GM12878 (cell line): ENCODE data around the gene MFNG. TPM values are rescaled to one million over a fixed set of nuclear protein-coding genes. Genes with fewer than 3 reads are reported as not detected.

Source experiments
- ATAC-seq: fragments of 200-7000 bp; cut with Tn5 transposase; 3 replicates; pipeline ENCODE4 v1.9.1; 2020; ENCODE audit warnings: mild to moderate bottlenecking, moderate library complexity
- BruUV-seq: library from RNA; stranded (reverse); fragments of 400-500 nt; replicated peaks from 2 replicates; lab custom pipeline; 2021; lab: Mats Ljungman, UMichigan
- CTCF ChIA-PET: fragments of 300-600 bp; sonication (Branson Sonifier 250); formaldehyde crosslinking; extraction: SDS; loops from one replicate; lab custom pipeline; 2021; ENCODE audit warnings: inconsistent platforms; lab: Yijun Ruan, JAX
- POLR2A ChIA-PET: fragments of 350-600 bp; formaldehyde crosslinking; extraction: SDS; loops from one replicate; lab custom pipeline; 2021; ENCODE audit warnings: inconsistent platforms; lab: Charles Lee
- RAD21 ChIA-PET: fragments of 300-600 bp; sonication (Branson Sonifier 250); formaldehyde crosslinking; loops from one replicate; lab custom pipeline; 2023; ENCODE audit warnings: antibody characterized with exemption; ENCODE audit not compliant: unreplicated experiment; lab: Charles Lee
- SMC1A ChIA-PET: fragments of 300-600 bp; sonication (Branson Sonifier 250); formaldehyde crosslinking; loops from one replicate; lab custom pipeline; 2023; ENCODE audit not compliant: unreplicated experiment, uncharacterized antibody; lab: Charles Lee
- DNase-seq: peaks from one replicate; pipeline ENCODE4 v3.0.0-alpha.2; 2011; ENCODE audit warnings: low read depth, low spot score
- FAIRE-seq: peaks from 3 replicates; lab custom pipeline; 2011; peaks lifted over from hg19 to GRCh38; lab: Jason Lieb, UNC
- H2AFZ ChIP-seq: 2 replicates; pipeline ENCODE4 v1.6.0; 2011; ENCODE audit warnings: low read depth, low read length, control low read depth; ENCODE audit not compliant: control insufficient read depth
- H3K27ac ChIP-seq: 2 replicates; pipeline ENCODE4 v1.5.1; 2011; ENCODE audit warnings: control low read depth; ENCODE audit not compliant: control insufficient read depth, insufficient read depth
- H3K27me3 ChIP-seq, 2 experiments: replicated peaks in 1 of 2; 2 replicates each; pipeline versions ENCODE4 v1.6.0 to v1.6.1; 2011; ENCODE audit warnings: low read length in 1 of 2; ENCODE audit not compliant: control insufficient read depth in 2 of 2, insufficient read depth in 2 of 2
- H3K36me3 ChIP-seq, 2 experiments: 2 replicates each; pipeline ENCODE4 v1.5.1; 2011; ENCODE audit warnings: low read length in 1 of 2; ENCODE audit not compliant: control insufficient read depth in 2 of 2, insufficient read depth in 2 of 2
- H3K4me1 ChIP-seq: 2 replicates; pipeline ENCODE4 v1.6.1; 2011; ENCODE audit warnings: mild to moderate bottlenecking, low read length, moderate library complexity, mixed read lengths; ENCODE audit not compliant: control insufficient read depth, insufficient read depth
- H3K4me2 ChIP-seq: 2 replicates; pipeline ENCODE4 v1.6.0; 2011; ENCODE audit warnings: control low read depth; ENCODE audit not compliant: control insufficient read depth, insufficient read depth
- H3K4me3 ChIP-seq: fragments of 200-600 bp; sonication (generic); 2 replicates; pipeline ENCODE4 v1.5.1; 2016
- H3K79me2 ChIP-seq: 2 replicates; pipeline ENCODE4 v1.6.0; 2011; ENCODE audit warnings: low read length; ENCODE audit not compliant: control insufficient read depth, insufficient read depth
- H3K9ac ChIP-seq: 2 replicates; pipeline ENCODE4 v1.8.0; 2011; ENCODE audit warnings: low read length, control low read depth, mixed read lengths; ENCODE audit not compliant: control insufficient read depth, insufficient read depth
- H3K9me3 ChIP-seq: replicated peaks from 3 replicates; pipeline ENCODE4 v1.5.1; 2011; ENCODE audit warnings: mild to moderate bottlenecking, low read length; ENCODE audit not compliant: control insufficient read depth, insufficient read depth
- H4K20me1 ChIP-seq: 2 replicates; pipeline ENCODE4 v1.6.0; 2011; ENCODE audit not compliant: control insufficient read depth, insufficient read depth
- CBX3 ChIP-seq: fragments of 200-600 bp; sonication (generic); IDR thresholded peaks from 2 replicates; pipeline ENCODE4 v1.6.1; 2016; ENCODE audit warnings: low read depth, borderline replicate concordance
- NFXL1 ChIP-seq: fragments of 450-650 bp; IDR thresholded peaks from 2 replicates; pipeline ENCODE4 v1.6.1; 2017; ENCODE audit warnings: antibody characterized with exemption, mild to moderate bottlenecking, borderline replicate concordance
- RCOR1 ChIP-seq: conservative IDR thresholded peaks from 2 replicates; pipeline ENCODE4 v1.6.1; 2012; ENCODE audit warnings: low read depth, low read length, improper control_type of control experiment
- SIN3A ChIP-seq: IDR thresholded peaks from 2 replicates; pipeline ENCODE4 v1.6.1; 2012; ENCODE audit warnings: low read depth, low read length, improper control_type of control experiment
- SMAD1 ChIP-seq: fragments of 450-650 bp; IDR thresholded peaks from 2 replicates; pipeline ENCODE4 v1.6.1; 2018; ENCODE audit warnings: mild to moderate bottlenecking, low read depth; ENCODE audit not compliant: partially characterized antibody
- SREBF2 ChIP-seq: IDR thresholded peaks from 2 replicates; pipeline ENCODE4 v1.6.1; 2012; ENCODE audit warnings: mild to moderate bottlenecking, low read length
- WGBS: methylation state at CpG from one replicate; pipeline ENCODE4 v1.1.6; 2016; ENCODE audit warnings: low lambda C conversion rate; ENCODE audit not compliant: insufficient replicate concordance, insufficient coverage; ENCODE audit errors: missing lambda C conversion rate; 5-methylcytosine and 5-hydroxymethylcytosine counted together
- in situ Hi-C: fragments of 300-500 bp; cut with MboI; formaldehyde crosslinking; loops from 9 replicates; pipeline ENCODE4 v1.14.3; 2018; ENCODE audit warnings: mixed read lengths
- intact Hi-C: fragments of 100-400 bp; cut with micrococcal nuclease; formaldehyde crosslinking; loops from one replicate; pipeline ENCODE4 v1.14.2; 2022; ENCODE audit not compliant: unreplicated experiment
- polyA plus RNA-seq, 11 experiments: library from polyadenylated mRNA; depleted of rRNA in 4 of 11; unstranded in 6 of 11; stranded (reverse) in 5 of 11; fragments of >200 nt; fragmentation: Nextera tagmentation in 4 of 11; fragmentation: Illumina TruSeq in 1 of 11; extraction: Ambion mirVana in 4 of 11; extraction: Trizol in 1 of 11; gene quantifications; 1 replicate in 1 of 11; 2 replicates in 10 of 11; pipeline versions ENCODE4 v1.2.1 to v1.2.3, GENCODE V29; 2011 to 2016; ENCODE audit warnings: inconsistent platforms in 2 of 11, missing spikeins in 2 of 11, low read depth in 1 of 11
- total RNA-seq, 4 experiments: library from RNA; depleted of rRNA in 3 of 4; stranded (reverse); fragments of >200 nt in 3 of 4; fragmentation: Illumina TruSeq in 1 of 4; extraction: Trizol in 1 of 4; gene quantifications; 2 replicates each; pipeline versions ENCODE4 v1.2.1 to v1.2.3, GENCODE V29; 2013 to 2021
- TF ChIP-seq, protein P1 (sequence below), 3 experiments: IDR thresholded peaks in 2 of 3; conservative IDR thresholded peaks in 1 of 3; 2 replicates each; pipeline ENCODE4 v1.5.1; 2011; ENCODE audit warnings: low read depth in 3 of 3, low read length in 3 of 3, mild to moderate bottlenecking in 3 of 3, control low read depth in 2 of 3, moderate library complexity in 2 of 3, inconsistent platforms in 1 of 3, mixed read lengths in 1 of 3; ENCODE audit not compliant: control insufficient read depth in 2 of 3, insufficient read depth in 1 of 3; ENCODE audit errors: extremely low read depth in 1 of 3
- TF ChIP-seq, protein P2 (sequence below): fragments of 150-350 bp; IDR thresholded peaks from 2 replicates; pipeline ENCODE4 v1.6.1; 2016; ENCODE audit warnings: low read depth, low read length

The MFNG gene
- total and polyA plus RNA-seq, 10 of the 15 experiments (the other 5 are each of a cell fraction or from before 2014, with no cell fraction given): 11.5 to 117 (median 68.5) TPM

DNA sequence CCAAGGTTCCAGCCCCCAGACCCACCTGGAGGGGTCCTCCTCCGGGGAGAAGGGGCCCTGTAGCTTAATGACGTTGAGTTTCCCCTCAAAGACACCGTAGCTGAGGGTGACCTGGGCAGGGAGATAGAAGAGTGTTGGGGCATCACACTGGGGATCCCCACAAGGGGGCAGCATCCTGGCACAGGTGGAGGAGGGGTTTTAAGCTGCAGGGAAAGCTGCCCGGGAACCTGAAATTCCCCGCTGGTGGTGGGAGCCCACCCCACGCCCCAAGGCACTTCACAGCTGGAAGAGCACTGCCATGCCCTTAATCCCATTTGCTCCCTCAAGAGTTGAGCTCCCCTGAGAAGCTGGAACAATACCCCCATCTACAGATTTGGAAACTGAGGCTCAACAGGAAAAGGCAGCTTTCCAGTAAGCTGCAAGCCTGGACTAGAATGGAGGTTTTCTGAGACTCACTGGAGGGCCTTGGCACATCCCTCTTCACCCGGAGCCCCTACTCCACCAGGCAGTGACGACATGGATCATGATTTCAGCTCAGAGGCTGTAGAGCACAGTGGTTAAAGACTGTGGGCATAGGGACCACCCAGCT, 13.7 kb downstream of the MFNG start (continued):
- TF ChIP-seq, protein P1, sequence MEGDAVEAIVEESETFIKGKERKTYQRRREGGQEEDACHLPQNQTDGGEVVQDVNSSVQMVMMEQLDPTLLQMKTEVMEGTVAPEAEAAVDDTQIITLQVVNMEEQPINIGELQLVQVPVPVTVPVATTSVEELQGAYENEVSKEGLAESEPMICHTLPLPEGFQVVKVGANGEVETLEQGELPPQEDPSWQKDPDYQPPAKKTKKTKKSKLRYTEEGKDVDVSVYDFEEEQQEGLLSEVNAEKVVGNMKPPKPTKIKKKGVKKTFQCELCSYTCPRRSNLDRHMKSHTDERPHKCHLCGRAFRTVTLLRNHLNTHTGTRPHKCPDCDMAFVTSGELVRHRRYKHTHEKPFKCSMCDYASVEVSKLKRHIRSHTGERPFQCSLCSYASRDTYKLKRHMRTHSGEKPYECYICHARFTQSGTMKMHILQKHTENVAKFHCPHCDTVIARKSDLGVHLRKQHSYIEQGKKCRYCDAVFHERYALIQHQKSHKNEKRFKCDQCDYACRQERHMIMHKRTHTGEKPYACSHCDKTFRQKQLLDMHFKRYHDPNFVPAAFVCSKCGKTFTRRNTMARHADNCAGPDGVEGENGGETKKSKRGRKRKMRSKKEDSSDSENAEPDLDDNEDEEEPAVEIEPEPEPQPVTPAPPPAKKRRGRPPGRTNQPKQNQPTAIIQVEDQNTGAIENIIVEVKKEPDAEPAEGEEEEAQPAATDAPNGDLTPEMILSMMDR (IDR thresholded peaks at IDR 0.05 in 2 of 3, conservative IDR thresholded peaks at IDR 0.05 in 1 of 3; ENCODE audit: control insufficient read depth in 2 of 3, extremely low read depth in 1 of 3, insufficient read depth in 1 of 3, low read depth in 3 of 3, low read length in 3 of 3): peak; percentile 52 to 76 (median 60)

DNA sequence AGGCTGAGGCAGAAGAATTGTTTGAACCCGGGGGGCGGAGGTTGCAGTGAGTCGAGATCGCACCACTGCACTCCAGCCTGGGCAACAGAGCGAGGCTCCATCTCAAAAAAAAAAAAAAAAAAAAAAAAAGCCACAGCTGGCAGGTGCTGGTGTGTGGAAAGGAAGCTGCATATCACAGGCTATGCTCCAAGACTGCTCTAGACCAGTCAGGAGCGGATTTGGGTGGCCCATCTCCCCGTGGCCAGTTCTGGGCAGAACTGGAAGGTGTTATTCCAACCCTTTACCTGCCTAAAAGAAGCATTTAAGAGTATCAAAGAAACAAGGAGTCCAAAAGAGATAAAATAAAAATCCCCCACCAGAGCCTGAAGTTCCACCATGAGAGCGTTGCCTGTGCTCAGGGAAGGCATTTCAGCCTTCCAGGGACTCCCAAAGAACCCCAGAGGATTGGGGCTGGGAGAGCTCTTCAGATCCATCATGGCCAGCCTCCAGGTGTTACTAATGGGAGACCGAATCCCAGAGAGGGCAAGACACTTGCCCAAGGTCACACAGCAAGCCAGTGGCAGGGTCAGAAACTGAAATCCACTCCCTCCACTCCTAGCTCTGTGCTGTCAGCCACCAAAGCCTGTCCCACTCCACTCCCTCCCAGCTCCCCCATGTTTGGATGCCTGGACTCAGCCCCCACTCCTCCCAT, 14.3 kb downstream of the MFNG start:
- no peaks in the 10 kb centered on the region for H3K27me3 ChIP-seq
- no peak for TF ChIP-seq SIN3A
- TF ChIP-seq RCOR1: no peak
- no peak for TF ChIP-seq CBX3
- no peak for TF ChIP-seq SMAD1
- TF ChIP-seq, protein P2, sequence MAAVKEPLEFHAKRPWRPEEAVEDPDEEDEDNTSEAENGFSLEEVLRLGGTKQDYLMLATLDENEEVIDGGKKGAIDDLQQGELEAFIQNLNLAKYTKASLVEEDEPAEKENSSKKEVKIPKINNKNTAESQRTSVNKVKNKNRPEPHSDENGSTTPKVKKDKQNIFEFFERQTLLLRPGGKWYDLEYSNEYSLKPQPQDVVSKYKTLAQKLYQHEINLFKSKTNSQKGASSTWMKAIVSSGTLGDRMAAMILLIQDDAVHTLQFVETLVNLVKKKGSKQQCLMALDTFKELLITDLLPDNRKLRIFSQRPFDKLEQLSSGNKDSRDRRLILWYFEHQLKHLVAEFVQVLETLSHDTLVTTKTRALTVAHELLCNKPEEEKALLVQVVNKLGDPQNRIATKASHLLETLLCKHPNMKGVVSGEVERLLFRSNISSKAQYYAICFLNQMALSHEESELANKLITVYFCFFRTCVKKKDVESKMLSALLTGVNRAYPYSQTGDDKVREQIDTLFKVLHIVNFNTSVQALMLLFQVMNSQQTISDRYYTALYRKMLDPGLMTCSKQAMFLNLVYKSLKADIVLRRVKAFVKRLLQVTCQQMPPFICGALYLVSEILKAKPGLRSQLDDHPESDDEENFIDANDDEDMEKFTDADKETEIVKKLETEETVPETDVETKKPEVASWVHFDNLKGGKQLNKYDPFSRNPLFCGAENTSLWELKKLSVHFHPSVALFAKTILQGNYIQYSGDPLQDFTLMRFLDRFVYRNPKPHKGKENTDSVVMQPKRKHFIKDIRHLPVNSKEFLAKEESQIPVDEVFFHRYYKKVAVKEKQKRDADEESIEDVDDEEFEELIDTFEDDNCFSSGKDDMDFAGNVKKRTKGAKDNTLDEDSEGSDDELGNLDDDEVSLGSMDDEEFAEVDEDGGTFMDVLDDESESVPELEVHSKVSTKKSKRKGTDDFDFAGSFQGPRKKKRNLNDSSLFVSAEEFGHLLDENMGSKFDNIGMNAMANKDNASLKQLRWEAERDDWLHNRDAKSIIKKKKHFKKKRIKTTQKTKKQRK: no peak
- no peak for TF ChIP-seq NFXL1
- no peak for TF ChIP-seq SREBF2
- 88% methylated on average over 8 of the region's 9 CpGs for WGBS

More for the DNA sequence above, 14.3 kb downstream of the MFNG start:
- BruUV-seq: no TSS peak
- POLR2A ChIA-PET: no interaction called here
- Histone ChIP-seq H3K4me3 (no peak overlapping the region), H3K27ac (no peak overlapping the region), H3K4me2 (no peak overlapping the region), H3K36me3 (peaks cover 11 to 13% of the 10 kb centered on the region in 2 experiments; a peak in 3 of 4 replicates), H3K4me1 (no peaks in the 10 kb centered on the region), H3K79me2 (no peaks in the 10 kb centered on the region), H3K9me3 (no peaks in the 10 kb centered on the region), H4K20me1 (no peaks in the 10 kb centered on the region; the same call in 1 of the 2 replicates), H2AFZ (no peak overlapping the region), H3K9ac (no peak overlapping the region)
- CTCF ChIA-PET: interaction anchor here (0.5 to 4.4 kb wide), 27 partner anchors 8 to 494 kb away, joined by 3 to 75 read pairs (median 4); partner anchors contain the start of genes LGALS2 and MFNG
- DNase-seq: no peak
- SMC1A ChIA-PET: interaction anchor here (0.9 to 2.0 kb wide), 8 partner anchors 8 to 204 kb away, joined by 3 to 15 read pairs (median 6); partner anchors contain the start of gene MFNG
- ATAC-seq: no peak; the same call in 2 of the 3 replicates
- FAIRE-seq: no peak
- intact Hi-C loops (no loop called here), in situ Hi-C loops (no loop called here)
- RAD21 ChIA-PET: interaction anchor here (0.7 to 2.0 kb wide), 8 partner anchors 11 to 216 kb away, joined by 3 to 22 read pairs (median 3); no protein-coding TSS in a partner anchor
